Right kidney (tissue), 1 donor: Measurements from ENCODE around the gene SRBD1.

Experiments used
- DNase-seq: peaks from one replicate; pipeline ENCODE4 v3.0.0-alpha.2; 2016

SRBD1 gene

GRCh38 chr2:45415534-45416123, 195.4 kb downstream of the SRBD1 start:
- DNase-seq = no peak

GRCh38 chr2:45412754-45413379, 198.2 kb downstream of the SRBD1 start:
- DNase-seq = no peak

- DNase-seq = no peak
Measured at GRCh38 chr2:45409677-45410076, 201.4 kb downstream of the SRBD1 start.

- no peak for DNase-seq
Measured at GRCh38 chr2:45406621-45407020, 204.4 kb downstream of the SRBD1 start.

- no peak for DNase-seq
Measured at GRCh38 chr2:45404807-45405297, 206.2 kb downstream of the SRBD1 start.

GRCh38 chr2:45403036-45403435, 208.0 kb downstream of the SRBD1 start:
- no peak for DNase-seq

- no peak for DNase-seq
Measured at GRCh38 chr2:45401431-45401922, 209.6 kb downstream of the SRBD1 start.

GRCh38 chr2:45399040-45399784, 211.9 kb downstream of the SRBD1 start:
- DNase-seq = no peak

GRCh38 chr2:45397292-45397691, 213.8 kb downstream of the SRBD1 start:
- no peak for DNase-seq

GRCh38 chr2:45396671-45397070, 214.4 kb downstream of the SRBD1 start:
- DNase-seq = no peak

- no peak for DNase-seq
Measured at GRCh38 chr2:45394842-45395241, 216.2 kb downstream of the SRBD1 start.

GRCh38 chr2:45394216-45394615, 216.9 kb downstream of the SRBD1 start:
- no peak for DNase-seq

- no peak for DNase-seq
Measured at GRCh38 chr2:45391866-45392265, 219.2 kb downstream of the SRBD1 start.

GRCh38 chr2:45390861-45391260, 220.2 kb downstream of the SRBD1 start:
- DNase-seq = no peak

- DNase-seq = no peak
Measured at GRCh38 chr2:45390441-45390840, 220.6 kb downstream of the SRBD1 start.

GRCh38 chr2:45388541-45389100, 222.4 kb downstream of the SRBD1 start:
- DNase-seq = no peak

- no peak for DNase-seq
Measured at GRCh38 chr2:45382744-45383143, 228.3 kb downstream of the SRBD1 start.

- no peak for DNase-seq
Measured at GRCh38 chr2:45380131-45380836, 230.8 kb downstream of the SRBD1 start.

- DNase-seq = no peak
Measured at GRCh38 chr2:45379399-45380087, 231.5 kb downstream of the SRBD1 start.

GRCh38 chr2:45373534-45373933, 237.5 kb downstream of the SRBD1 start:
- DNase-seq = no peak

GRCh38 chr2:45370369-45370768, 240.7 kb downstream of the SRBD1 start:
- DNase-seq = no peak

GRCh38 chr2:45368792-45369191, 242.3 kb downstream of the SRBD1 start:
- DNase-seq = no peak
